ENCODE data around the gene CYGB. TPM values are rescaled to one million over a fixed set of nuclear protein-coding genes. Genes with fewer than 3 reads are reported as not detected.

CYGB gene
- total and polyA plus RNA-seq, 2 of the 13 experiments (the other 11 are each of a cell fraction or from before 2014, with no cell fraction given), result 18.9 to 27.1 TPM

DNA sequence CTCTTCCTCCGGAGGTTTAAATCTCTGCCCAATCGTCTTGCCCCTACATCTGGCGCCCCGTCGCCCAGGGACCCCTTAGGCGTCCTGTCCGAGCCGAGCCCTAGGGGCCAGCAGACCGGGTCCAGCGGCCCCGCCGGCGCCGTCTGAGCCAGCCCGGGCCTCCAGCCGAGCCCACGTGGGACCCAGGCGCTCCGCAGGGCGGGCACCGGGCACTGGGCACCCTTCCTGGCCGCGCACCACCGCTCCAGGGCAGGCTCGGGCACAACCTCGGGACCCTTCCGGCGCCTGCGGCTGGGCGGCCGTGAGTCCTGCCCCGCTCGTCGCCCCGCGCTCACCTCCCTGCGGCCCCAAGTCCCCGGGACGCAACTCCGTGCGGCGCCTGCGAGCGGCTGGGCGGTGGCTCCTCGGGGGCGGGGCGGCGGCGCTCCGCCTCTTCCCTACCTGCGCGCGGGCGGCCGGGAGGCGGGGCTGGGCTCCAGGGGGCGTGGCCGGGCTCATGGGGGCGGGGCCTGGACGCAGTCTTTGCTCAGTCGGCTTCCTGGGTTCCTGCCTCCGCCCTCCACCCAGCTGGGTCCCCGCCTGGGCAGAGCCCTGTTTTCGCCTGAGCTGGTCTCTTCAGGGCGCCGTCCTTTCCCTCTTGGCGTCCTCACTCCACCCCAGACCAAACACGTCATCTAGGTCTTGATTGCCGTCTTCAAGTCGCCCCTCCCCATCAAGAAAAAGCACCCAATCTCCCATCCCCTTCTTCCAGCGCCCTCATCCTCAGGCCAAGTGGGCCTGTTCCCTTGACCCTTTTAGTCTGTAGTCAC, 36.3 kb downstream of the CYGB start, which contains the start of gene RHBDF2 (continued):
- peak; percentile 9 for TF ChIP-seq ZNF781 (CRISPR knock-in tag; IDR thresholded peaks at IDR 0.05; ENCODE audit: borderline replicate concordance, not compliant biosample characterization)
- no peak for TF ChIP-seq REL (CRISPR knock-in tag; conservative IDR thresholded peaks at IDR 0.05)
- TF ChIP-seq ZMYM4 (CRISPR knock-in tag; IDR thresholded peaks at IDR 0.05), result peak; percentile 14; the same call in 1 of the 2 replicates
- no peak for TF ChIP-seq FOSL1 (CRISPR knock-in tag; IDR thresholded peaks at IDR 0.05; ENCODE audit: borderline replicate concordance)
- no peak for TF ChIP-seq RELA (CRISPR knock-in tag; IDR thresholded peaks at IDR 0.05)
- TF ChIP-seq, protein P1, sequence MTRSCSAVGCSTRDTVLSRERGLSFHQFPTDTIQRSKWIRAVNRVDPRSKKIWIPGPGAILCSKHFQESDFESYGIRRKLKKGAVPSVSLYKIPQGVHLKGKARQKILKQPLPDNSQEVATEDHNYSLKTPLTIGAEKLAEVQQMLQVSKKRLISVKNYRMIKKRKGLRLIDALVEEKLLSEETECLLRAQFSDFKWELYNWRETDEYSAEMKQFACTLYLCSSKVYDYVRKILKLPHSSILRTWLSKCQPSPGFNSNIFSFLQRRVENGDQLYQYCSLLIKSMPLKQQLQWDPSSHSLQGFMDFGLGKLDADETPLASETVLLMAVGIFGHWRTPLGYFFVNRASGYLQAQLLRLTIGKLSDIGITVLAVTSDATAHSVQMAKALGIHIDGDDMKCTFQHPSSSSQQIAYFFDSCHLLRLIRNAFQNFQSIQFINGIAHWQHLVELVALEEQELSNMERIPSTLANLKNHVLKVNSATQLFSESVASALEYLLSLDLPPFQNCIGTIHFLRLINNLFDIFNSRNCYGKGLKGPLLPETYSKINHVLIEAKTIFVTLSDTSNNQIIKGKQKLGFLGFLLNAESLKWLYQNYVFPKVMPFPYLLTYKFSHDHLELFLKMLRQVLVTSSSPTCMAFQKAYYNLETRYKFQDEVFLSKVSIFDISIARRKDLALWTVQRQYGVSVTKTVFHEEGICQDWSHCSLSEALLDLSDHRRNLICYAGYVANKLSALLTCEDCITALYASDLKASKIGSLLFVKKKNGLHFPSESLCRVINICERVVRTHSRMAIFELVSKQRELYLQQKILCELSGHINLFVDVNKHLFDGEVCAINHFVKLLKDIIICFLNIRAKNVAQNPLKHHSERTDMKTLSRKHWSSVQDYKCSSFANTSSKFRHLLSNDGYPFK (CRISPR knock-in tag; IDR thresholded peaks at IDR 0.05; ENCODE audit: borderline replicate concordance), result no peak
- TF ChIP-seq ZNF138 (CRISPR knock-in tag; IDR thresholded peaks at IDR 0.05; ENCODE audit: low read depth), result peak; percentile 86; the same call in 1 of the 2 replicates
- no peak for TF ChIP-seq ZNF407 (CRISPR knock-in tag; IDR thresholded peaks at IDR 0.05; ENCODE audit: not compliant biosample characterization)
- peak; percentile 70 for TF ChIP-seq HDAC1 (CRISPR knock-in tag; IDR thresholded peaks at IDR 0.05)
- TF ChIP-seq STAT6 (CRISPR knock-in tag; IDR thresholded peaks at IDR 0.05; ENCODE audit: borderline replicate concordance), result peak; percentile 43; the same call in 1 of the 2 replicates
- no peak for TF ChIP-seq ZNF75D (CRISPR knock-in tag; IDR thresholded peaks at IDR 0.05; ENCODE audit: borderline replicate concordance)
- TF ChIP-seq RBFOX2 (IDR thresholded peaks at IDR 0.05; ENCODE audit: low read depth, low read length), result peak; percentile 98
- TF ChIP-seq ZNF34 (CRISPR knock-in tag; IDR thresholded peaks at IDR 0.05; ENCODE audit: borderline replicate concordance), result no peak
- peak; percentile 48 for TF ChIP-seq HNRNPK (IDR thresholded peaks at IDR 0.05; ENCODE audit: low read depth, low read length, poor library complexity, severe bottlenecking)
